HL-60 (cell line): ENCODE measurements around the gene KCNK7.

Experiments
- DNase-seq, 2 experiments: peaks; one replicate each; pipeline ENCODE4 v3.0.0-alpha.2; 2010 to 2020; ENCODE audit warnings: low read depth in 1 of 2, low spot score in 1 of 2
- H3K27ac ChIP-seq: fragments of 250-450 bp; sonication (Bioruptor Pico); replicated peaks from 2 replicates; pipeline ENCODE4 v1.5.1; 2020; ENCODE audit warnings: mild to moderate bottlenecking, moderate library complexity
- H3K27me3 ChIP-seq: fragments of 250-450 bp; sonication (Bioruptor Pico); 2 replicates; pipeline ENCODE4 v1.5.1; 2021; ENCODE audit warnings: mild to moderate bottlenecking, moderate library complexity; ENCODE audit not compliant: insufficient read depth, poor library complexity, severe bottlenecking
- H3K4me3 ChIP-seq: replicated peaks from 2 replicates; pipeline ENCODE4 v1.5.1; 2011; ENCODE audit warnings: mild to moderate bottlenecking, control low read depth, low read length; ENCODE audit not compliant: insufficient read depth
- CTCF ChIP-seq: IDR thresholded peaks from one replicate; pipeline ENCODE4 v1.5.1; 2011; ENCODE audit warnings: low read length, control low read depth, inconsistent platforms; ENCODE audit not compliant: insufficient read depth
- GABPA ChIP-seq: IDR thresholded peaks from 2 replicates; pipeline ENCODE4 v1.6.1; 2012; ENCODE audit warnings: low read depth
- POLR2AphosphoS5 ChIP-seq: IDR thresholded peaks from 2 replicates; pipeline ENCODE4 v1.6.1; 2012; ENCODE audit warnings: low read depth
- REST ChIP-seq: IDR thresholded peaks from 2 replicates; pipeline ENCODE4 v1.6.1; 2012; ENCODE audit warnings: low read depth; ENCODE audit not compliant: insufficient replicate concordance
- SPI1 ChIP-seq: IDR thresholded peaks from 2 replicates; pipeline ENCODE4 v1.6.1; 2012; ENCODE audit warnings: low read depth, mild to moderate bottlenecking, borderline replicate concordance

KCNK7 gene

GRCh38 chr11:65571420-65571819 lies 24.2 kb downstream of the KCNK7 start:
- TF ChIP-seq REST, result no peak
- TF ChIP-seq CTCF, result no peak
- no peak for TF ChIP-seq SPI1
- no peak for TF ChIP-seq GABPA
- TF ChIP-seq POLR2AphosphoS5, result no peak
- H3K27ac ChIP-seq, result peak overlapping the region; percentile 52; the same call in 1 of the 2 replicates
- H3K27me3 ChIP-seq, result no peaks in the 10 kb centered on the region
- peak overlapping the region; percentile 100 for H3K4me3 ChIP-seq
- no peak for DNase-seq

- TF ChIP-seq CTCF (peak; percentile 15), REST (no peak), GABPA (peak; percentile 94), POLR2AphosphoS5 (peak; percentile 48)
- Histone ChIP-seq H3K4me3 (peak within 1 kb of the TSS; percentile 100), H3K27me3 (no peaks in the 10 kb centered on the region), H3K27ac (peak within 1 kb of the TSS; percentile 72)
- DNase-seq, result peak; percentile 98 to 99
Observed at GRCh38 chr11:65569973-65570918, 25.4 kb downstream of the KCNK7 start, which contains the start of gene ZNRD2. TSS of gene ZNRD2 (plus strand) at chr11:65570477. CDS start at chr11:65570492, 15 bp downstream.

GRCh38 chr11:65569164-65569972 lies 26.2 kb downstream of the KCNK7 start:
- Histone ChIP-seq H3K4me3 (peak overlapping the region; percentile 100), H3K27ac (peak overlapping the region; percentile 72), H3K27me3 (no peaks in the 10 kb centered on the region)
- no peak for DNase-seq
- TF ChIP-seq CTCF (no peak), REST (peak; percentile 39), SPI1 (no peak), POLR2AphosphoS5 (peak; percentile 39; the same call in 1 of the 2 replicates), GABPA (no peak)
